Activated B cell treated with CpG ODN at 0.5 μM for 24 hours (primary cell): Measurements from ENCODE around the gene OMP. TPM values are rescaled to one million over a fixed set of nuclear protein-coding genes. Genes with fewer than 3 reads are reported as not detected.

Source experiments
- ATAC-seq: fragments of 200-7000 bp; cut with Tn5 transposase; one replicate; pipeline ENCODE4 v1.10.0; 2021; ENCODE audit warnings: low read depth, mild to moderate bottlenecking, moderate library complexity
- CTCF ChIA-PET: fragments of 350-600 bp; sonication (Branson Sonifier 250); formaldehyde crosslinking; loops from one replicate; lab custom pipeline; 2021; ENCODE audit warnings: antibody characterized with exemption; lab: Charles Lee
- POLR2A ChIA-PET: fragments of 350-600 bp; sonication (Branson Sonifier 250); formaldehyde crosslinking; loops from one replicate; lab custom pipeline; 2021; ENCODE audit warnings: antibody characterized with exemption; lab: Charles Lee
- DNase-seq: peaks from one replicate; pipeline ENCODE4 v3.0.0; 2022
- H3K27ac Mint-ChIP-seq: one replicate; pipeline ENCODE4 v1.8.0; 2020; ENCODE audit warnings: mixed read lengths
- H3K27me3 Mint-ChIP-seq: one replicate; pipeline ENCODE4 v1.8.0; 2021; ENCODE audit warnings: mixed read lengths
- H3K36me3 Mint-ChIP-seq: one replicate; pipeline ENCODE4 v1.8.0; 2021; ENCODE audit warnings: low read depth, mixed read lengths
- H3K4me1 Mint-ChIP-seq: one replicate; pipeline ENCODE4 v1.8.0; 2021; ENCODE audit warnings: mixed read lengths
- H3K4me3 Mint-ChIP-seq: one replicate; pipeline ENCODE4 v1.8.0; 2020; ENCODE audit warnings: mild to moderate bottlenecking, mixed read lengths
- H3K9me3 Mint-ChIP-seq: one replicate; pipeline ENCODE4 v1.8.0; 2020; ENCODE audit warnings: mixed read lengths
- intact Hi-C: fragments of 100-400 bp; cut with micrococcal nuclease; formaldehyde crosslinking; loops from one replicate; pipeline ENCODE4 v1.15.1; 2024
- total RNA-seq: library from RNA; stranded (reverse); gene quantifications from 2 replicates; pipeline ENCODE4 v1.2.3, GENCODE V29; 2022
- TF ChIP-seq, protein P1 (sequence below): fragments of 200-600 bp; IDR thresholded peaks from one replicate; pipeline ENCODE4 v1.8.0; 2022; ENCODE audit warnings: antibody characterized with exemption, mild to moderate bottlenecking

OMP gene
- total RNA-seq, 1 donor from 2014 or later = not detected

DNA sequence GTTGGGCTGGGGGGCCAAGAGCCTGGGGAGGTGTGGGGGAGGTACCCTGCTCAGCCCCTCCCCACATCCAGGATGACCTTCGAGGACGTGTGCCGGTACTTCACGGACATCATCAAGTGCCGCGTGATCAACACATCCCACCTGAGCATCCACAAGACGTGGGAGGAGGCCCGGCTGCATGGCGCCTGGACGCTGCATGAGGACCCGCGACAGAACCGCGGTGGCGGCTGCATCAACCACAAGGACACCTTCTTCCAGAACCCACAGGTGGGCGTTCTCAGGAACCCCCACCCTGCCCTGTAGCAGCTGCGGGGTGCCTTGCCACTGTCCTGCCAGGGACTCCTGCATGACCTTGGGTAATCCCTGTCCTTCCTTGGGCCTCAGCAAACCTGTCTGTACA, 15.4 kb downstream of the OMP start:
- ATAC-seq (no peak), DNase-seq (no peak)
- intact Hi-C loops = no loop called here
- H3K27me3 Mint-ChIP-seq = no peaks in the 10 kb centered on the region
- H3K4me3 Mint-ChIP-seq = no peak overlapping the region
- no peaks in the 10 kb centered on the region for H3K36me3 Mint-ChIP-seq
- no peaks in the 10 kb centered on the region for H3K4me1 Mint-ChIP-seq
- POLR2A ChIA-PET = no interaction called here
- H3K9me3 Mint-ChIP-seq = no peaks in the 10 kb centered on the region
- no peak overlapping the region for H3K27ac Mint-ChIP-seq
- TF ChIP-seq, protein P1, sequence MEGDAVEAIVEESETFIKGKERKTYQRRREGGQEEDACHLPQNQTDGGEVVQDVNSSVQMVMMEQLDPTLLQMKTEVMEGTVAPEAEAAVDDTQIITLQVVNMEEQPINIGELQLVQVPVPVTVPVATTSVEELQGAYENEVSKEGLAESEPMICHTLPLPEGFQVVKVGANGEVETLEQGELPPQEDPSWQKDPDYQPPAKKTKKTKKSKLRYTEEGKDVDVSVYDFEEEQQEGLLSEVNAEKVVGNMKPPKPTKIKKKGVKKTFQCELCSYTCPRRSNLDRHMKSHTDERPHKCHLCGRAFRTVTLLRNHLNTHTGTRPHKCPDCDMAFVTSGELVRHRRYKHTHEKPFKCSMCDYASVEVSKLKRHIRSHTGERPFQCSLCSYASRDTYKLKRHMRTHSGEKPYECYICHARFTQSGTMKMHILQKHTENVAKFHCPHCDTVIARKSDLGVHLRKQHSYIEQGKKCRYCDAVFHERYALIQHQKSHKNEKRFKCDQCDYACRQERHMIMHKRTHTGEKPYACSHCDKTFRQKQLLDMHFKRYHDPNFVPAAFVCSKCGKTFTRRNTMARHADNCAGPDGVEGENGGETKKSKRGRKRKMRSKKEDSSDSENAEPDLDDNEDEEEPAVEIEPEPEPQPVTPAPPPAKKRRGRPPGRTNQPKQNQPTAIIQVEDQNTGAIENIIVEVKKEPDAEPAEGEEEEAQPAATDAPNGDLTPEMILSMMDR = no peak
- CTCF ChIA-PET = no interaction called here

DNA sequence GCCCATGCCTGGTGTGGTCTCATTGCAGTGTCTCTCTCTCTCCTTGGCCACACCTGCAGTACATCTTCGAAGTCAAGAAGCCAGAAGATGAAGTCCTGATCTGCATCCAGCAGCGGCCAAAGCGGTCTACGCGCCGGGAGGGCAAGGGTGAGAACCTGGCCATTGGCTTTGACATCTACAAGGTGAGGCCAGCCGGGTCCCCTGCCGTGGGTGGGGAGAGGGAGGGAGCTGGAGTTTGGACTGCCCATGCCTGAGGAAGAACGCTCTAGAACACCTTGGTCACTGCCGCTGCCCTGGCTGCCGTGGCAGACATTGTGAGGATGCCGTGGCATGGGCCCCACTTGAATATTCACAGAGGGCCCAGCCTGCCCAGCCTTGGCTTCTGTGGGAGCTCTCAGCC, 16.3 kb downstream of the OMP start:
- Mint-ChIP-seq H3K9me3 (no peaks in the 10 kb centered on the region), H3K36me3 (no peaks in the 10 kb centered on the region), H3K4me3 (no peak overlapping the region), H3K27me3 (no peaks in the 10 kb centered on the region), H3K27ac (no peak overlapping the region), H3K4me1 (no peaks in the 10 kb centered on the region)
- POLR2A ChIA-PET = no interaction called here
- DNase-seq (no peak), ATAC-seq (no peak)
- intact Hi-C loops = no loop called here
- CTCF ChIA-PET = no interaction called here
- TF ChIP-seq, protein P1 = no peak

- POLR2A ChIA-PET = no interaction called here
- H3K9me3 Mint-ChIP-seq = no peaks in the 10 kb centered on the region
- no peak overlapping the region for H3K27ac Mint-ChIP-seq
- intact Hi-C loops = no loop called here
- TF ChIP-seq, protein P1 = no peak
- no peak overlapping the region for H3K4me3 Mint-ChIP-seq
- CTCF ChIA-PET = no interaction called here
- no peaks in the 10 kb centered on the region for H3K27me3 Mint-ChIP-seq
- DNase-seq = no peak
- H3K4me1 Mint-ChIP-seq = no peaks in the 10 kb centered on the region
- H3K36me3 Mint-ChIP-seq = no peaks in the 10 kb centered on the region
- no peak for ATAC-seq
These were observed 16.9 kb downstream of the OMP start for GRCh38 chr11:77119531-77119936.

- ATAC-seq (no peak), DNase-seq (no peak)
- Mint-ChIP-seq H3K36me3 (no peaks in the 10 kb centered on the region), H3K4me1 (no peaks in the 10 kb centered on the region), H3K9me3 (no peaks in the 10 kb centered on the region), H3K27me3 (no peaks in the 10 kb centered on the region), H3K4me3 (no peak overlapping the region), H3K27ac (peak overlapping the region; percentile 24)
- CTCF ChIA-PET = no interaction called here
- TF ChIP-seq, protein P1 = no peak
- intact Hi-C loops = no loop called here
- POLR2A ChIA-PET = no interaction called here
These were observed 17.9 kb downstream of the OMP start for GRCh38 chr11:77120571-77120970.

DNA sequence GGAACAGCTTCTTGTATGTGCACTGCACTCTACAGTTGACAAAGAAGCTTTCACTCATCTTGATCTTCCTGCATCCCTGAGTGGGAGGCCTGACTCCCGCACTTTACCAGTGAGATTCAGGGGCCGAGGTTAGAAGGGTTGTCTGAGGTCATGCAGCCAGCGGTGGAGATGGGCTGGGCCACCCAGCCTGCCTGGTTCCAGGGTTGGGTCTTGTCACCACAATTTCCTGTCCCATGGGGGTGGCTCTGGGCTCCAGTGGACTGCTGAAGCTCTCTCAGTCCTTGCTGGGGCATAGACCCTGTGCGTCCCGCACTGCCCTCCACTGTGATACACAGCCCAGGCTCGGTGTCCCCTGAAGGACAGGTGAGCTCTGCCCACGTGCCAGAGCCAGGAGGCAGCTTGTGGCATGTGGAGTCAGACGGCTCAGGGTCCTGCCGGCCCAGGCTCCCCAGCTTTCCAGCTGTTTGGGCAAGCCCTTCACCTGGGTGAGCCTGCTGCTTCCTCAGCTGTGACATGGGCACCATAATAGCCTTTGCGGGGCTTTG, 18.5 kb downstream of the OMP start:
- H3K27me3 Mint-ChIP-seq = peaks cover 1% of the 10 kb centered on the region
- POLR2A ChIA-PET = no interaction called here
- H3K4me3 Mint-ChIP-seq = no peak overlapping the region
- H3K4me1 Mint-ChIP-seq = no peaks in the 10 kb centered on the region
- no peaks in the 10 kb centered on the region for H3K9me3 Mint-ChIP-seq
- TF ChIP-seq, protein P1 = no peak
- H3K36me3 Mint-ChIP-seq = no peaks in the 10 kb centered on the region
- intact Hi-C loops = no loop called here
- no peak overlapping the region for H3K27ac Mint-ChIP-seq
- no peak for ATAC-seq
- CTCF ChIA-PET = no interaction called here
- DNase-seq = no peak
